ENCODE measurements around the gene ENTPD6. TPM values are rescaled to one million over a fixed set of nuclear protein-coding genes. Genes with fewer than 3 reads are reported as not detected.
A peak's percentile ranks its signal among the peaks of the same experiment; 100 is the strongest.
"Not testable (repeated sequence)": the region's sequence is repeated elsewhere in the genome, so short reads cannot be mapped to it uniquely, and the experiment has no call there.

Gene ENTPD6
- total RNA-seq, 1 donor from 2014 or later, result 132 TPM

DNA sequence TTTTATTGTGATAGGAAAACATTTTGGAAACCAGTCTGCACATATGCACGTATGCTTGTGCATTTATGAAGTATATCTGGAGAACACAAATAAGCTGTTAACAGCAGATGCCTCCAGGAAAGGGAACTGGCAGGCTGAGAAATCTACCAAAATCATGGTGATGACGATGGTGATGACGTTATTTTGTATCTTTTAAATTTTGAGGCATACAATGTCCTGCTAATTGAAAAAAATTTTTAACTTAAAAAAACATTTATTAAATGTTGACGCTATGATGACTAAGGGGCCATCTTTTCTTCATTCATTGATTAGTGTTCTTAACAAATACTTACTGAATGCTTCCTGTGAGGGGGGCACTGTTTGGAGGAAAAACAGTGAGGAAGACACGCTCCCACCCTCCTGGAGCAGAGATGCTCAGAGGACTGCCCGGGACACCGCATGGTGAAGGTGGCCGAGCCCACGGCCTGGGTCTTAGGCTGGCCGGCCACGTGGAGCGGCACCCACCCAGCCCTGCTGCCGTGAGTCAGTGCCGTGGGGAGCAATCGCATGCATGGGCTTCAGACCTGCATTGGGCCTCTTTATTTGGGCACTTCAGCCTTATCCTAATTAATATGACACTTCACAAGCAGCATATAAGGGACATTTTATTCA is 15.9 kb upstream of the ENTPD6 start:
- ATAC-seq (no peak), DNase-seq (ENCODE audit: missing footprints) (no peak)
- intact Hi-C loops (cut with DNase I), result loop anchor here (1.0 to 5.0 kb wide), 2 partner anchors 112 to 184 kb away; no protein-coding TSS in a partner anchor

DNA sequence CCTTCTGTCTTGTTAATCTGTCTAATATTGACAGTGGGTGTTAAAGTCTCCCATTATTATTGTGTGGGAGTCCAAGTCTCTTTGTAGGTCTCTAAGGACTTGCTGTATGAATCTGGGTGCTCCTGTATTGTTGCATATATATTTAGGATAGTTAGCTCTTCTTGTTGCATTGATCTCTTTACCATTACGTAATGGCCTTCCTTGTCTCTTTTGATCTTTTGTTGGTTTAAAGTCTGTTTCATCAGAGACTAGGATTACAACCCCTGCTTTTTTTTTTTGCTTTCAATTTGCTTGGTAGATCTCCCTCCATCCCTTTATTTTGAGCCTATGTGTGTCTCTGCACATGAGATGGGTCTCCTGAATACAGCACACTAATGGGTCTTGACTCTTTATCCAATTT is 11.1 kb upstream of the ENTPD6 start:
- DNase-seq (ENCODE audit: missing footprints); intact Hi-C loops (cut with DNase I); ATAC-seq: not testable (repeated sequence)

DNA sequence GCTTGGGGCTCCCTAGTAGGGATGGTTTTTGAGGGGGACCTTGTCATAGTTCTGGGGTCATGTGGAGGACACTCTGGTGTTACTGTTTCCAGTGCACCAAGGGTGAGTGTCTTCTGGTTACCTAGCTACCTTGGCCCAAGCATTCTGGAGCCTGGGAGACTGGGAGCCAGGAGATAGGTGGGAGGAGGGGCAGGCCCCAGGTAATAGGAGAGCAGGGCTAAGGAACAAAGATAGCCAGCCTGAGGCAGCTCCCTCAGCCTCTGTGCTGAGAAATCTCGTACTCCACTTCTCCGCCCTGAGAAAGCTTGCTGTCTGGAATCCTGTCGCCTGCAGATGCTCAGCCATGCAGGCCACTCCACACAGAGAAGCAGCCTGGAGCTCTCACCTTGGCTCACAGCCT is 8.3 kb upstream of the ENTPD6 start:
- no peak for ATAC-seq
- DNase-seq (ENCODE audit: missing footprints), result no peak
- intact Hi-C loops (cut with DNase I), result no loop called here

DNA sequence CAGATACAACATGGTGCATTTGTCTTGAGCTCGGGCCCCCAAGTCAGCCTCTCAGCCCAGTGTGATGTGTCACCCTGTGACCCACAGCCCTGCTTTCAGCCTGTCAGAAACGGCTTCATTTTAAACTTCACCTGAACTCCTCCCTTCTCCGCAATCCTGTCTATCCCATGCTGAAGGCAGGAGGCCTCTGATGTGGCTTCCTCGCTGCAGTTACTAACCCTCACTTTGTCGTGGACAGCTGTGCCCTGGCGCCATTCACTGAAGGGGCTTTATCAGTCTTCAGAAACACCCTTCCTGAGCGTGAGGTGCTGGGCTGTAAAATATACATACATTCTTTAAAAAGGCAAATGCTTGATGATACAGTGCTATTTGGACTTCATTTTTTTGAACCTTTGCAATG is 7.9 kb upstream of the ENTPD6 start:
- ATAC-seq, result no peak
- no peak for DNase-seq (ENCODE audit: missing footprints)
- intact Hi-C loops (cut with DNase I), result no loop called here

DNA sequence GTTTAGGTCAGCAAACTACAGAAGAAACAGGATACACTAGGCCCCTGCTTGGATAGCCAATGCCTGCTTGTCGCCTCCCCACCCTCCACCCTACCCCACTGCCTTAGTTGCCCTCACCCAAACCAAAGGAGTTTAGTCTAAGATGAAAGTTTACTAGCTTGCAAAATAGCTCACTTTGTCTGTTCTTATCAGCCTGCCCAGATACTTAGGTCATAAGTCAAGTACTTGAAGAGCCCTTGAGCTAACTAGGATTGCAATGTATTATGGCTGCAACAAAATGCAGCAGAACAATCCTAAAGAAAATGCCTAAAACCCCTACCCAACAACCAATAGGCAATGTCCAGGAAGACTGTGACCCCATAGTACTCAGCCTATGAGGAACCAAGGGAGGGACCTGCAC is 7.3 kb upstream of the ENTPD6 start:
- ATAC-seq, result no peak
- no peak for DNase-seq (ENCODE audit: missing footprints)
- intact Hi-C loops (cut with DNase I), result no loop called here

DNA sequence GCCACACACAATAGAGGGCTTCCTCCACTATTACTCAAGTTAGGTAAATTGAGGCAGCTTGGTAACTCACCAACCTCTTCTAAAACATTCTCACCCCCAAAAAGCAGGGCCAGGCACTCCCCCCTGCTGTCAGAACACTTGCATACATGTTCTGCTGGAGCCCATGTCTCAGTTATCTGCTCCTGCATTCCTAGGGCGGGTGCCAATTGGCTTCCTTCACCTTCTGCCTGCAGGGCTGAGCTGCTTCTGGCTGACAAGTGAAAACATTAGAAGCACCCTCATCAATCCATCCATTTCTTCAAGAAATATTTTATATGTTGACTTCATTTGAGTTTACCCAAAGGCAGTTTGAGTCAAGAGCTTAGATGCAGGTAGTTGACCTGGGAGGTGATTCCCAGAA is 4.5 kb upstream of the ENTPD6 start:
- DNase-seq (ENCODE audit: missing footprints), result no peak

DNA sequence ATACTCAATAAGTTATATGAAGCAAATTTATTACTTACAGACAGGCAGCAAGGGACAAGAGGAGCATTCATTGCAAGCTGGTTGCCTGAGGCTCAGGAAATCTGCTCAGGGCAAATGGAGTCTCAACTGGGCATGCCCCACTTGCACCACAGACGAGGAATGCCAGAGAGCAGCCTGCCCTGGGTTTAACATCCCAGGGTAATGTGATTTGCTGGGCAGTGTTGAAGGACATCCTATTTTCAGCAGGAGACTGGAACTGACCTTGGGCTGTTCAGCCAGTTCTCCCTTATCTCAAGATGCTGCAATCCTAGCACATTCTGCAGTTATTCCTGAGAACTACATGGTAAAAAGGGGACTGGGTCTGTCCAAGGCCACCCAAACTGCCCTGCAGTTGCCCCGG is 3.8 kb upstream of the ENTPD6 start:
- peak; percentile 71 for ATAC-seq
- DNase-seq (ENCODE audit: missing footprints), result no peak

More for the DNA sequence above, 4.5 kb upstream of the ENTPD6 start:
- intact Hi-C loops (cut with DNase I), result loop anchor here (5.0 kb wide), 1 partner anchor 199 kb away; the partner anchor contains the start of gene APMAP
- ATAC-seq, result peak; percentile 45

DNA sequence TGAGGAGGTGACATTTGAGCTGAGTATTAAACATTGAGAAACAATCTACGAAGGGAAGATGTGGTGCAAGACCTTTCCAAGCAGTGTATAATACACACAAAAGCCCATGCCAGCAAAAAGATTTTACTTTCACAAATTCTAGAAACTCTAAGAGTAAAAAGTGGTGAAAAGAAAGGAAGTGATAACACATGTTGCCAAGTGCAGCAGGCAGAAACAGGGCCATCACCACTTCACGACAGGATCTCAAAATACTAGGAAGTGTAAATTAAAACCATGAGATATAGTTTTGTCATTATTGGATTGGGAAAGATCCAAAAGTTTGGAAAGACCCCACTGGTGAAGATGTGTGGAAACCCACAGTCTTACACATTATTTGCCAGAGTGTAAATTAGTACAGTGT is 1.7 kb upstream of the ENTPD6 start:
- no peak for DNase-seq (ENCODE audit: missing footprints)
- intact Hi-C loops (cut with DNase I), result loop anchor here (5.0 kb wide), 1 partner anchor 202 kb away; the partner anchor contains the start of gene APMAP

More for the DNA sequence above, 3.8 kb upstream of the ENTPD6 start:
- intact Hi-C loops (cut with DNase I), result loop anchor here (5.0 kb wide), 1 partner anchor 199 kb away; the partner anchor contains the start of gene APMAP

DNA sequence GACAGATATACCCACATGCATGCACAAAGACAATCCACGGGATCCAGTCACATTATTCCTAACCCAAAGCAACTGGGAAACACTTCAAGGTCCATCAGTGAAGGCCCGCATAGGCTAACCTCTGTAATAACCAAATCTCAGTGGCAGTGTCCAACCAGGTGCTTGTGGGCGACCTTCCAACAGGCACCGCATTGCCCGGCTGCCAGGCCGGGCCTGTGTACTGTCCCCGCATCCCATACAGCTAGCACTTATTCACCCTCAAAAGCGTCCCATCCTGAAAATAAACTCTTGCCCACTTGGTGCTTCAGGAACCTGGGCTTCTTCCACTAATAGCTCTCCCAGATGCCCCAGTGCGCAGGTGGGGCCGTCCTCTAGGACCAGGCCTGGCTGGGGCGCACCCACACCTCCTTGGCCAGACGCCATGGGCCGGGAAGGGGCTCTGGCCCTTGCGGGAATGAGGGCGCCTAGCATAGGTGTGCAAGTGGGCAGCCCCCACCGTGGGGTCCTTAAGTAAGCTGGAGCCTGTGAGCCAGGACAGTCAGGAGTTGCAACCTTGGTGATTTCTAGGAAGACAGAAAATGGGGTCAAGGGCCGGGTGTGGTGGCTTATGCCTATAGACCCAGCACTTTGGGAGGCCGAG is 1.1 kb upstream of the ENTPD6 start:
- no peak for DNase-seq (ENCODE audit: missing footprints)
- intact Hi-C loops (cut with DNase I), result loop anchor here (5.0 kb wide), 1 partner anchor 202 kb away; the partner anchor contains the start of gene APMAP
- no peak for ATAC-seq

More for the DNA sequence above, 1.7 kb upstream of the ENTPD6 start:
- no peak for ATAC-seq

DNA sequence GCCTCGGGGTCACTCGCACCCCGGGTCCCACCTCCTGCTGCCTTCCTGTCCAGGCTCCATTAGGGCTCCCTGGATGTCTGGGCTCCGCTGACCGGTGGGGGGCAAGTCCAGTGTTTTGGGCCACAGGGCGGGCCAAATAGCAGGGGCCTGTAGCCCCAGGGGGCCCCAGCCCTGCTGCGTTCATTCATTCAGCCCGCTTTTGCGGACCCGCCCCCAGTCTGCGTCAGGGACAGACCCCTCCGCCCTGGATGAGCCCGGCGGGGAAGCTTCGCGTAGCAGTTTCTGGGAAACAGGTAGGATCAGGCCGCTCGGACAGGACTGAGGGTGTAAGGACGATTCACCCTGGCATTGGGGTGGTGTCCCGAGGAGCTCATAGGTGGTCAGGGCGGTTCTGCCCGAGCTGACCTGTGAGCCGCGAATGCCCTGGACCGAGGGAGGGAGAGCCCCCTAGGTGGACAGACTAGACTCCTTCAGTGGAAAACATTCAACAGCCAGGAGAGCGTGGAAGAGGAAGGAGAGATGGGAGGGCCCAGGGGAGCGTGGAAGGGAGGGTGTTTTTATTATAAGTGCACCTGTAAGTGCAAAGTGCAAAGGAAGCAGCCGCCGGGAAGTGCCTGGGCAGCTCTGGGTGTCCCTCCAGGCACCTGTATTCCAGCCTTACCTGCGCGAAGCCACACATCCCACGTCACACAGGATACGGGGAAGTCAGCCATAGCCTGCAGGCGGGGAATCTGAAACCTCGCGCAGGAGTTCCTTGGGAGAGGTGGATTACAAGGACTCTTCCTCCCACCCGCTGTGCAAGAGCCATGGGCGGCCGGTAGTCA is 662 bp downstream of the ENTPD6 start:
- ATAC-seq, result peak; percentile 5
- no peak for DNase-seq (ENCODE audit: missing footprints)

DNA sequence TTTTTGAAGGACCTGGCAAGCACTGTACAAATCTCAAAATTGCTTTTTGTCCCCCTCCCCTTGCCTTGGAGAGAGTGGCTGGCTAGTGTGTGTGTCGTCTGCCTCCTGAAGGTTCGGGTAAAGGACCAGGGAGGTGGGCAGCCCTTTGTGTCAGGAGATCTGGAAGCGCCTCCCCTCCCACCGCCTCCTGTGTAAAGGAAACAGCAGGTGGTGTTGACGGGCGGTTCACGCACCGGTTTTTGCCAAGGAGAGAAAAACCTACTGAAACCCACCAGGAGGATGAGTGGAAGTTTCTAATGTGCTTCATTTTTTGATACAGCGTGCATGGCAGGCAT is 1.2 kb downstream of the ENTPD6 start:
- intact Hi-C loops (cut with DNase I), result loop anchor here (2.0 to 5.0 kb wide), 2 partner anchors 52 to 196 kb away; partner anchors contain the start of genes ABHD12 and PYGB
- DNase-seq (ENCODE audit: missing footprints) (no peak), ATAC-seq (no peak)

More for the DNA sequence above, 662 bp downstream of the ENTPD6 start:
- intact Hi-C loops (cut with DNase I), result loop anchor here (2.0 to 5.0 kb wide), 2 partner anchors 53 to 196 kb away; partner anchors contain the start of genes ABHD12 and PYGB

DNA sequence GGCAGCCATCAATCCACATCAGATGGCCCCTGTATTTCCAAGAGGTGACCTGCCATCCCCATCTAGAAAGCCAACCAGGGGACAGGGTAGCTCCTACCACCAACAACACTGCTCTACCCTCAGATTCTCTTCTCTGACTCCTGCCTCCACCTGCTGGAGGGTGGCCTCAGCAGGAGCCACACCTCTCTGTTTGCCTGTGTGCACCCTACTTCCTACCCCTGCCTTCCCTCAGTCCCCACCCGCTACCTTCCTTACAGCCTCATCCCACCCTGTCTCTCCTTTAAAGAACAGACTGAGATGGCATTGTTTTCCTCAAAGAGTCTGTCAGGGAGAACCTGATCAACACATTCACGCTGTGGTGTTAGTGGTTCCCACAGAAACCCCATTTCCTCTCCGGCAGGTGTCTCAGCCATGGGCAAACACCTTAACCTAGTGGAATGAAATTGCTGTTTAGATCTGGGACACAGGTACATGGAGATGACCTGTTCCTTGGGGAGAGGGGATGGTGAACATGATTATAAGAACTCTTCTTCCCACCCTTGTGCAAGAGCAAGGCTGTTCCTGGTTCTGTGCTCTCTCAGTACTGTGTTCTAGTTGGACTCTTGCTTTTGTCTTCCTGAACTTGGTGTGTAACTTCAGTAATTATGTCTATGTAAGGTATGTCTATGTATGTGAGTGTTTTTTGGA is 1.8 kb downstream of the ENTPD6 start:
- DNase-seq (ENCODE audit: missing footprints), result no peak
- intact Hi-C loops (cut with DNase I), result loop anchor here (2.0 to 5.0 kb wide), 2 partner anchors 51 to 195 kb away; partner anchors contain the start of genes ABHD12 and PYGB
- ATAC-seq, result no peak

DNA sequence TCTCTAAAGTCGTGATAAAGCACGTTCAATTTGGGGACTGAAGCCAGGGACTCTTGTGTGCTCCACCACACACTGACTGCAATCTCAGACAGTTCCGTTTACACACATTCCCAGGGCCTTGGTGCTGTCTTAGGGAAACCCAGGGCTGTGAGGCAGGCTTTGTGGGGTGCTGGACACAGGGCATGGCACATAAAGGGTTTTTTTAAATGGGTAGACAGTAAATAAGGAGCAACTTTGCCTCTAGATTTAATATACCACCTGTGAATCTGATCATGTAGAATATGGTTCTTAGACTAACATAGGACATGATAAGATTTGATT is 2.3 kb downstream of the ENTPD6 start:
- DNase-seq (ENCODE audit: missing footprints) (no peak), ATAC-seq (no peak)
- intact Hi-C loops (cut with DNase I), result loop anchor here (2.0 to 5.0 kb wide), 3 partner anchors 23 to 194 kb away; partner anchors contain the start of genes ABHD12 and PYGB

DNA sequence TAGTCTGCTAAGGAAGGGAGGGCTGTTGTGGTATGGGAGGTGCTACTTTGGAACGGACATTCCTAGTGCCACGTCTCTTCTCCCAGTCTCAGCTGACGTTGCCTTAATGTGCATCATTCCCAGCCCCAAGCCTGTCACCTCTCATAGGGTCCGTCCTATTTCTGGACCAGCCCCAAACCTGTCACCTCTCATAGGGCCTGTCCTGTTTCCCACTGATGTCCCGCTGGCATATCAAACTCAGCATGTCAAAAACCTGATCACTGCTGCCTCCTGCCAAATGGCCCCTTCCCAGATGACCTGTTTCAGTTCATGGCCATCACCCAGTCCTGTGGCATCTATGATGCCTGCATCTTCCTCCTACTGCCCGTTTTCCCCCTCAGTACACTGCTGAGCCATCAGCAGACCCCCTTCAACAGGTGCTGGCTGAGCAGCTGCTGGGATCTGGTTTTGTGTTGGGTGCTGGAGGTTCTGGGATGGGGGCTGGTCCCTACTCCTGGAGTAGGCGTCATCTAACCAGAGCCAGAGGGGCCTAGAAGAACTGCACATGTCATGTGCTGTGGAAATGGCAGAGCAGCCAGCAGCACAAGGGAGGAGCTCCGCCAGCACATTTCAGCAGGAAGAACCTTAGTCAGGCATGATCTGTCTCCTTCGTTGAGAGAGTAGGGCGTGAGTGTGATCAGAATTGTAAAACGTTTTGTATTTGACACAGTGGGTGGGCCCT is 3.3 kb downstream of the ENTPD6 start:
- ATAC-seq (peak; percentile 45), DNase-seq (ENCODE audit: missing footprints) (no peak)
- intact Hi-C loops (cut with DNase I), result loop anchor here (2.0 to 5.0 kb wide), 2 partner anchors 22 to 193 kb away; partner anchors contain the start of gene ABHD12

DNA sequence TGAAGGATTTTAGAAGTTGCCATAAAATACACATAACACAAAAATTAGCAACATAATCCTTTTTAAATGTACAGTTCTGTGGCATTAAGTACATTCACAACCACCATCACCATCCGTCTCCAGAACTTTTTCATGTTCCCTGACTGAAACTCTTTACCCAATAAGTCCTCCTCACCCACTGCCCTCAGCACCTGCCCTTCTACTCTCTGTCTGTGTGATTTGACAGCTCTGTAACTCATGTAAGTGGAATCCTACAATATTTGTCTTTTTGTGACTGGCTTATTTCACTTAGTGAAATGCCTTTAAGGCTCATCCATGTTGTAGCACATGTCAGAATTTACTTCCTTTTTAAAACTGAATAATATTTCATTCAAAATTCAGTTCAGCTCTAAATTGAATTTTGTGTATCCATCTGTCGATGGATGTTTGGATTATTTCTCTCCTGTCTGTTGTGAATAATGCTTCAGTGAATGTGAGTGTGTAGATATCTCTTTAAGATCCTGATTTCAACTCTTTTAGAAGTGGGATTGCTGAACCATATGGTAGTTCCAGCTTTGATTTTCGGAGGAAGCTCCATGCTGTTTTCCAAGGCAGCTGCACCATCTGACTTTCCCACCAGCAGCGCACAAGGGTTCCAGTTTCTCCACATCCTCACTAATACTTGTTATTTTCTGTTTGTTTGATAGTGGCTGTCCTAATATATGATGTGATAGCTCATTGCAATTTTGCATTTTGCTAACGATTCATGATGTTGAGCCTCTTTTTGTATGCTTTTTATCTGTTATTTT is 4.2 kb downstream of the ENTPD6 start:
- intact Hi-C loops (cut with DNase I), result loop anchor here (2.0 to 5.0 kb wide), 2 partner anchors 21 to 193 kb away; partner anchors contain the start of gene ABHD12
- DNase-seq (ENCODE audit: missing footprints) (no peak), ATAC-seq (no peak)

DNA sequence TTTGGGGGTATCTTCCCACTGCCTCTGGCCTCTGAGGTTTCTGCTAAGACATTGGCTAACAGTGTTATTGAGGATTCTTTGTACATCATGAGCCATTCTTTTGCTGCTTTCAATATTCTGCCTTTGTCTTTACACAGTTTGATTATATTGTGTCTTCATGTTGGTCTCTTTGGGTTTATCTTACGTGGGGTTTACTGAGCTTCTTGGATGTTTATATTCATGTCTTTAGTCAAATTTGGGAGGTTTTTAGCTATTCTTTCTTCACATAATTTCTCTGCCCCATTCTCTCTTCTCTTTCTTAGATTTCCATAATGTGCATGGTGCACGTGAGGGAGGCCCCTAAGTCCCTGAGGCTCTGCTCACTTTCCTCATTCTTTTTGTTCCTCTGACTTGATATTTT is 7.6 kb downstream of the ENTPD6 start:
- intact Hi-C loops (cut with DNase I), result no loop called here
- DNase-seq (ENCODE audit: missing footprints), result no peak
- no peak for ATAC-seq

DNA sequence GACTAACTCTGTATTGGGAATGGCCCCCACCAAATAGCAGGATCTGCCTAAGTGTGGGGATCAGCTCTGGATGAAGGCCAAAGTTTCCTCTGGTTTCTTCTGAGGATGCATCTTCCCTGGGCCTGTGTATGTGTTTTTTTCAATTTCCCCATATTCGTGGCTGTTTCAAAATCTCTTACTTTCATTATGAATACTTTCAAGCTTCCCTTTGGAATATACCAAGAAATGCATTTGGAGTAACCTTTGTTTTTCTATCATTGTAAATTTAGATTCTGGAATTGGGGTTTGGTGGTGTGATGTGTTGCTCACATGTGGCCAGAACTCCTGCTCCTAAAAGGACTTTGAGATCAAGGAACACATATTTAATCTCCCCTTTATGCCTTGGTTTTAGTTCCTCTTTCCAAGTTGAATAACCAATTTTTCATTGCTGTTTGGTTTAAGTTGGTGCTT is 8.4 kb downstream of the ENTPD6 start:
- no peak for ATAC-seq
- intact Hi-C loops (cut with DNase I), result no loop called here
- DNase-seq (ENCODE audit: missing footprints), result no peak

Measured in Right ventricle myocardium inferior (tissue), 1 donor.